Sciatic nerve (tissue), 2 donors: ENCODE data around the gene CFAP119. TPM values are rescaled to one million over a fixed set of nuclear protein-coding genes. Genes with fewer than 3 reads are reported as not detected.

Source experiments
- ATAC-seq: fragments of 200-7000 bp; cut with Tn5 transposase; one replicate; pipeline ENCODE4 v1.9.1; 2020; ENCODE audit warnings: mild to moderate bottlenecking, moderate library complexity
- DNase-seq: peaks from one replicate; pipeline ENCODE4 v3.0.0-alpha.2; 2020; ENCODE audit warnings: low spot score
- intact Hi-C: fragments of 100-400 bp; cut with DNase I; formaldehyde crosslinking; loops from one replicate; pipeline ENCODE4 v1.14.2; 2022
- total RNA-seq: library from RNA; stranded (reverse); fragmentation: NEBNext Ultra II Directional; extraction: Animal tissue kit (Norgen Biotek cat#: 25700); gene quantifications from one replicate; pipeline ENCODE4 v1.2.1, GENCODE V29; 2021
- donor health status: DM: no; HTN: no; CAD: no.
- donor health status: DM: no; HTN: no; CAD: no.

Gene CFAP119
- total RNA-seq, 1 donor from 2014 or later = 5.5 TPM

DNA sequence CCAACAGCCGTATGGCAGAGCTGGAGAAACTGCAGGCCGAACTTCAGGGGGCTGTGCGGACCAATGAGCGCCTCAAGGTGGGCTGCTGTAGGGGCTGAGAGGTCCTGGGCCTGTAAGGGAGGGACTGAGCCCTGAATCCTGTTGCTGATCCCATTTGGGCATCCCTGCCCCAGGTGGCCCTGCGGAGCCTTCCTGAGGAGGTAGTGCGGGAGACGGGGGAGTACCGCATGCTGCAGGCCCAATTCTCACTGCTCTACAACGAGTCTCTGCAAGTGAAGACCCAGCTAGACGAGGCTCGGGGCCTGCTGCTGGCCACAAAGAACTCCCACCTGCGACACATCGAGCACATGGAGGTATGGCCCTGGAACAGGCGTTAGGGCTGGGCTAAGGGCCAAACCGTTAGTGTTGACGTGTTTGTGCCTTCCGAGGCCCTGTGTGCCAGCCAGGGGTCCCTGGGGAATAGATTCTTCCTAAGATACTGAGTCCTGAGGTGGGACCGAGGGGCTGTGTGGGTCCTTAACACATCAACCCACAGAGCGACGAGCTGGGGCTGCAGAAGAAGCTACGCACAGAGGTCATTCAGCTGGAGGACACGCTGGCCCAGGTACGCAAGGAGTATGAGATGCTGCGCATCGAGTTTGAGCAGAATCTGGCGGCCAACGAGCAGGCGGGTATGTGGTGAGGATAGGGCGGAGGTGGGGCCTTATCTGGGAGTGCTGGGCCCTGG lies 4.5 kb upstream of the CFAP119 start:
- no peak for ATAC-seq
- no peak for DNase-seq
- intact Hi-C loops = no loop called here

DNA sequence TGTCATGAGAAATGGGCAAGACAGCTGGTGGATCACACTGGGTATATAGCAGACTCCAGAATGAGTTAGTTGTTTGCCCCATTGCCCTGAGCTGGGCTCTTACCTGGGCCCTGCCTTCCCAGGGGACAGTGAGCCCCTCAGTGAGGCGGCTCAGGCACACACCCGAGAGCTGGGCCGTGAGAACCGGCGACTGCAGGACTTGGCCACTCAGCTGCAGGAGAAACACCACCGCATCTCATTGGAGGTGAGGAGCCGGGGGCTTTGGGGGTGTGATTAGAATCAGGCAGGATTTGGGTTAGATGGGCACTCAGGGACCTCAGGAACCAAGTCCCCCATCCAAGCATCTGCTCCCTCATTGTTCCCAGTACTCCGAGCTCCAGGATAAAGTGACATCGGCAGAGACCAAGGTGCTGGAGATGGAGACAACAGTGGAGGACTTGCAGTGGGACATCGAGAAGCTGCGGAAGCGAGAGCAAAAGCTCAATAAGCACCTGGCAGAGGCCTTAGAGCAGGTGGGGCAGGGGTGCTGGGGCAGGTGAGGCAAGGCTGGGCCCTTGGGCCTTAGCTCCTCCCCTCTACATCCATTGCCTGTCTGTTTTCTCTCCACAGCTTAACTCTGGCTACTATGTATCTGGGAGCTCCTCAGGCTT lies 3.1 kb upstream of the CFAP119 start:
- no peak for ATAC-seq
- no peak for DNase-seq
- intact Hi-C loops = no loop called here

DNA sequence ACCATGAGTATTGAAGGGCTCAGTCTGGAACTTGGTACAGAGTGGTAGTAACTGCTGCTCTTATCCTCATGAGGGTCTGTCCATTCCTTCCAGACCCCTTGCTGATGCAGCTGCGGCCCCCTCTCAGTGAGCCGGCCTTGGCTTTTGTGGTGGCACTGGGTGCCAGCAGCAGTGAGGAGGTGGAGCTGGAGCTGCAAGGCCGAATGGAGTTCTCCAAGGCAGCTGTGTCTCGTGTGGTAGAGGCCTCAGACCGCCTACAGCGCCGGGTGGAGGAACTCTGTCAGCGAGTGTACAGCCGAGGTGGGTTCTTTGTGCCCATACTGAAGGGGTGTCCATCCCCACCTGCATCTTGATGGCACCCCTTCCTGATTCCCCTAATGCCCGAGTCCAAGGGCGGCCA lies 2.2 kb upstream of the CFAP119 start:
- no peak for ATAC-seq
- intact Hi-C loops = no loop called here
- DNase-seq = no peak

DNA sequence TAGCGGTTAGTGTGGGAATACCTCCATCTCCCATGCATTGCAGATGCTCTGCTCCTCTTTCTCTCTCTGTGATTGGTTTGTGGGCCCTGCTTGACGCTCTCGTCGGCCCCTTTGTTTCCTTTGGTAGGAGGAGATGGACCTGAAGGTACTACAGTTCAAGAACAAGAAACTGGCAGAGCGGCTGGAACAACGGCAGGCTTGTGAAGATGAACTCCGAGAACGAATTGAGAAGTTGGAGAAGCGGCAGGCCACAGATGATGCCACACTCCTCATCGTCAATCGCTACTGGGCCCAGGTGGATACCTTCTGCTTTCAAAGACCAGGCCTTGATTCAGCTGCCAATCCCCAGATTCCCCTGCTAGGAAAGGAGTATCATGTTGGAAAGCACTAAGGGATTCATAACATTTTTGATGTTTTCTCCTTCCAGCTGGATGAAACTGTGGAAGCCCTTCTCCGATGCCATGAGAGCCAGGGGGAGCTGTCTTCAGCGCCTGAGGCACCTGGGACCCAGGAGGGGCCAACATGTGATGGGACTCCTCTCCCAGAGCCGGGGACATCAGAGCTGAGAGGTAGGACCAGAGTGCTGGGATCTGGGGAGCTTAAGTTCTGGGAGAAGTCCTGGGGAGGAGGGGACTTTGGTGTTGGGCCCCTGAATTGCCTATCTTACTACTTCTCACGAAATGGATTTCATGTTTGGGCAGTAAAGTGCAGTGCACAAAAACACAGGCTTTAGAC lies 1.3 kb upstream of the CFAP119 start:
- ATAC-seq = no peak
- DNase-seq = no peak
- intact Hi-C loops = no loop called here

DNA sequence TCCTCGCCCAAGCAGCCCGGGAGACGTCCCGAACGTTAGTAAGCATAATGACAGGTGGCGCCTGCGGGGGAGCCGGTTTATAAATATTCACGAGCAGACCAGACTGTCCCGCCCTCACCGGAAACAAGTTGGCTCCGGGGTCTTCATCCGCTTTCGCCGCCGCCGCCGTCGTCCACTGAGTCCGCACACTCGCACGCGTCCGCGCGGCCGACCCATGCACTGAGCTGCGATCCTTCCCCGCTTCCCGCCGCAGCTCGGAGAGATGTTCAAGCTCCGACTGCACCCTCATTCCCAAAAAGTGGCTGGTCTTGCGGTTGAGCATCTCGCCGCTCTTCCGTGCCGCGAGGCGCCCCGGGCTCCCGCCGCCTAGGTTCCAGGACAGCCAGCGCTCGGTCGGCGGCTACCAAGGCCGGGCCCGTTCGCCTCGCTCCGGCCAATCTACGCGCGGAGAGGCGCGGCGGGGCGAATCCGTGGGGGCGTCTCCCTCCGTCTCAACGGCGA lies 385 bp downstream of the CFAP119 start:
- intact Hi-C loops = no loop called here
- ATAC-seq (peak; percentile 17), DNase-seq (peak; percentile 63)

DNA sequence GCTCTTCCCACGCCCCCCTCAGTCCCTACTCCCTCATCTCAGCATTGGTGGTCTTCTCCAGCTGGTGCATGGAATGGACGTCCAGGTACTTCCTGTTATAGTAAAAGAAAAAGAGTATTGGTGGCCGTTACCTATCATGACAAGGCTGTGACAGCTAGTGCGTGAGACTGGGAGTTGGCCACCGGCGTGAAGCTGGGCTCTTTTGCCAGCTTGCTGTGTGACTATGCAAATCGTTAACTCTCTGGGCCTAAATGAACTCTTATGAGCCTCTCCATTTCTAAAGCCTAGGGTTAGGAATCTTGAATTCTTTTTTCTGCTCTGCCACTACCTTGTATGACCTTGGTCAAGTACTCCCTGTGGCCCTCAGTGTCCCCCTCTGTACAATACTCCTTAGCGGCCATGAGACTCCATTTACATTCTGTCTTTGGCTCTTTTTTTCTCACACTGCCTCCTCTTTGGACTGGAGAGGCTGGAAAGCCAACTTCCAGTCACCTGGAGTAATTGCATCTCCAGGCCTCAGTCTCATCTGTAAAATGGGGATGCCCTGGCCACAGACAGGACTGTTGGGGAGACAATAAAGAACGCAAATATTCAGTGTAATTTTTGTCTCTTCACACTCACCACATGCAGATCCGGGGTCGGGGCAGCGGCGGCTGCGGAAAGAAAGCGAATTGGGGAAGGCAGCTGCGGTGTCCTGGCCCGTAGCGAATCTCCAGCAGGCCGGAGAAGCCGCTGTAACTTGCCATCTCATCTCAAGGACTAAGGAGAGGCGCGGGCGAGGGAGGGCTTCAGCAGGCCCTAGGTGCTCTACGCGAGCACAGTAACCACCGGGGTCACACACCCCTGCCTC lies 1.1 kb downstream of the CFAP119 start:
- DNase-seq (no peak), ATAC-seq (no peak)
- intact Hi-C loops = no loop called here

DNA sequence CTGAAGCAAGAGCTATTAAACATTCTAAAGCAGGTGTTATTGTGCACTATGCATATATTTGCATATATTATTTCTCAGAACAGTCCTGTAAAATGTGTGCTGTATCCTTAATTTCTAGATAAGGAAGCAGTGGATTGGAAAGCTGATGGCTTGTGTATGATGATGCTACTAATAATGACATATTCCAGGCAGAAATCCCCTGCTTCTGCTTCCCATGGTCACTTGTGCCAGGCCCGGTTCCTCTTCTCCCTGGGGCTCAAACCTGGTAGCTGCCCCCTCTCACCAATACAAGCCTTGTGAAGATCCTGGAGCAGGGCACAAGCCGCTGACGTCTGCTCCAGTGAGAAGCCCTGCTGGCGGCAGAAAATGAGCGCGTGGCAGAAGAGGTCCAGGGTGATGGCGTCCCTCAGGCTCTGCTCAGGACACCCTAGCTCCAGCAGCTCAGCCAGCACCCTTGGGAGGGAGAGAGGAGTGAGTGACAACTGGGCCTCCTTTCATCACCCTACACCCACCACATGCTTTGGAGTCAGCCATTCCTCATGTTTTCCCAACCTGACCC lies 1.8 kb downstream of the CFAP119 start:
- no peak for DNase-seq
- no peak for ATAC-seq
- intact Hi-C loops = no loop called here

DNA sequence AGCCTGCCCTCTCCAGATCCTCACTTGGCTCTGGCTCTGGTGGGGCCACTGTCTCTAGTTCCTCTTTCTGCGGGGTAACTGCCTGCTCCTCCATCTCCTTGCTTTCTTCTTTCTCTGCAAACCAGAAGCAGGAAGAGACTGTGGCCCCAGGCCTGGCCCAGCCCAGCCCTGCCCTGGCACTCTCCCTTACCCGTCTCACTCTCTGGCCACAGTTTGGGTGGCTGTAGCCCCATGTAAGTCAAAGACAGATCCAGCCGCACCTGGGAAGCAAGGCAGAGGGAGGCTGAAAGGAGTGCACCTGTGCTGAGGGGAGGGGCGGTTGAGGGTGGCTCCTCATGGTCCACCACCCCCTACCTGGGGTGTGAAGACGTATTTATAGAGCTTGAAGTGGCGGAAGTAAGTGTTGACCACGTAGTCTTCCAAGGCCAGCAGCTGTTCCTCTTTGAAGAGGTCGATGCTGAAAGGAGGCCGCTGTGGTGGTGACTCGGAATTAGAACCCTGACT lies 2.8 kb downstream of the CFAP119 start:
- DNase-seq (peak; percentile 60), ATAC-seq (no peak)
- intact Hi-C loops = no loop called here

DNA sequence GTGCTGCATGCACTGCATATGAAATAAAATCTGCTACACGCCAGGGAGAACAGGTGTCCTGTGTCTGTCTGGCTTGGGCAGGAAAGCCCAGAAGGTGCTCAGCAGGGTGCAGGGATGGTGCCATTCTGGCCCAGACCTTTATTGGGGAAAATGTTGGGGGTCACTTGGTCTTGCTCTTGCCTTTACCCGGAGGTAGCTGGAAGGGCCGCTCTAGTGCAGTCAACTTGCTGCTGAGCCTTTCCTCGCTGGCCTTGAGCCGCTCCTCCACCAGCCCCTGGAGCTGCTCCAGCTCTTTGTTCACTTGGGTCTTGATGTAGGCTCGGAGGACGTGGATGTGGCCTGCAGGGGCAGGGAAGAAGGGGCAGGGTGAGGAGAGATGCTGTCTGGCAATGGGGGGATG lies 4.5 kb downstream of the CFAP119 start:
- ATAC-seq (no peak), DNase-seq (peak; percentile 45)
- intact Hi-C loops = no loop called here

DNA sequence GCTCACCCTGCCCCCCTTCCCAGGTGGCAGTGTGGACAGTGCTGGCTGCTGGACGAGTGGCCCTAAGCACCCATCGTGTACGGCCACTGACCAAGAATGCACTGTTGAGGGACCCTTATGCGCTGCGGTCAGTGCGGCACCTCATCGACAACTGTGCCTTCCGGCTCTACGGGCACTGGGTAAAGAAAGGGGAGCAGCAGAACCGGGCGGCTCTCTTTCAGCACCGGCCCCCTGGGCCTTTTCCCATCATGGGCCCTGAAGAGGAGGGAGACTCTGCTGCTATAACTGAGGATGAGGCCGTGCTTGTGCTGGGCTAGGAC lies 5.1 kb downstream of the CFAP119 start:
- intact Hi-C loops = no loop called here
- ATAC-seq (no peak), DNase-seq (no peak)

DNA sequence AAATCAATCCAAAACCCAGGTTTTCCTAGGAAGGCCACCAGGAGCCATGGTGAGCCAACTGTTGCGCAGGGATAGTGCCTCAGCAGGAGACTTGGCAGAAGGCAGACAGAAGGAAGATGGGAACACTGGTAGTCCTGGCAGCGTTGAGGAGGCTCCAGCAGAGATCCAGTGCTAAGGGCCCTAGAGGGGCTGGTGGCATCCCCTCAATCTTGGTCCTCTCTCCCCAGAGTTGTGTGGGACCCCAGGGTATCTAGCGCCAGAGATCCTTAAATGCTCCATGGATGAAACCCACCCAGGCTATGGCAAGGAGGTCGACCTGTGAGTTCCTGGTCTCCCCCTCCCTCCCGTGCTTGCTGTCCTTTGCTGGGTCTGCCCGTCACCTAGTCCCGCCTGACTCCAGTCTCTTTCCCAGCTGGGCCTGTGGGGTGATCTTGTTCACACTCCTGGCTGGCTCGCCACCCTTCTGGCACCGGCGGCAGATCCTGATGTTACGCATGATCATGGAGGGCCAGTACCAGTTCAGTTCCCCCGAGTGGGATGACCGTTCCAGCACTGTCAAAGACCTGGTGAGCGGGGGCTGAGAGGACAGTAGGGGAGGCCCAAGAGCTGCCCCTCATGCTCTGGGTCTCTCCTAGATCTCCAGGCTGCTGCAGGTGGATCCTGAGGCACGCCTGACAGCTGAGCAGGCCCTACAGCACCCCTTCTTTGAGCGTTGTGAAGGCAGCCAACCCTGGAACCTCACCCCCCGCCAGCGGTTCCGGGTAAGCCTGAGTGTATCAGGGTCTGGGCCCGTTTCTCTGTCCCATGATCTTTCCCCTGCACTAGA lies 5.7 kb downstream of the CFAP119 start:
- ATAC-seq = no peak
- intact Hi-C loops = no loop called here
- DNase-seq = peak; percentile 32

DNA sequence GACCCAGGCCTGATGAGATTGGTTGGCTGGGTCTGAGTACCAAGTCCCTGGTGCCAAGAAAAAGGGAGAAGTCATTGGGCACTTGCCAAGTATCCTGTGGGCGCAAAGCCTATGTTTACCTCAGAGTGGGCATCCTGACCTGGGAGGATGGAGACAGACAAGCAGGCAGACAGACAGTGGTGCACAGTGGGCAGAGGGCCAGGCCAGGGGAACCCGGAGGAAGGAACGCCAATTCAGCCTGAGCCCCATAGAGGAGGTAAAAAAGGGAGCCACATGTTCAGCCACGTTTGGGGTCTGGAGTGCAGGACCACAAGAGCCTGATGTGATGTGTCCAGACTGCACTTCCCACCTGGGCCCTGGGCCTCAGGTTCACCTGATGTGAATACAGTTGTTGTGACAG lies 8.3 kb downstream of the CFAP119 start:
- intact Hi-C loops = no loop called here
- ATAC-seq = no peak
- no peak for DNase-seq

DNA sequence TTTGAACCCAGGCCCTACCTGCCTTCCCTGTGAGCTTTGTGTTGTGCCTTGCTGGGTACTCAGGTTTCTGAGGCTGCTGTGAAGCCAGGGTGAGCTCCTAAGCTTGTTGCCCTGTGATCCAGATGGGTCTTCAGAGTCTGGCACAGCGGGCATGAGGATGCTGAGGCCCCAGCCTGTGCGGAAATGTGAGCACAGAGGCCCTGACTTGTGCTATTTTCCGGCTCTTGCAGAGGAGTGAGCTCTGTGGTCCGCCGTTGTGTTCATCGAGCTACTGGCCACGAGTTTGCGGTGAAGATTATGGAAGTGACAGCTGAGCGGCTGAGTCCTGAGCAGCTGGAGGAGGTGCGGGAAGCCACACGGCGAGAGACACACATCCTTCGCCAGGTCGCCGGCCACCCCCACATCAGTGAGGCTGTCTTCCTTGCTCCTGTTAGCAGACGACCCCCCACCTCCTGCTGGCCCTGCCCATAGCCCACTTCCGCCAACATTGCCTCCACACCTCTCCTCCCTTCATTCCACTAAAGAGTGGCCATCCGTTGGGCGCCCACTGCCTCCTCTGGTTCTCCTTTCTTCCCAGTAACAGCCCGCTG lies 10.9 kb downstream of the CFAP119 start:
- ATAC-seq = no peak
- no peak for DNase-seq
- intact Hi-C loops = no loop called here

DNA sequence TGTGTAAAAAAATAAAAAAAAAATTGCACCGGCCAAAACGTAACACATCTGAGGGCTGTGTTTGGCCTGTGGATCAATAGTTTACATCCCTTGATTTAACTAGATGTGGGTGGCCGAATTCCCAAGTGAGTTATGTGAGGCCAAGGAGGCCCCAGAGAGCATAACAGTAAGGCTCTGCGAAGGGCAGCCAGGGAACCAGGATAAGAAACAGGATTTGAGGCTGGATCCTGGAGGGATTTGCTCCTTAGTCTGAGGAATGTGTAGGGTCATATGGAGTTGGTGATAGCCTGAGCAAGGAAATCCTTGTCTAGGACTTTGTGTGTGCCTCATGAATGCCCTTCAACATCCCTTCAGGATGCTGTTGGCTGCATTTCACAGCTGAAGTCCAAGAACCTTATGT lies 11.7 kb downstream of the CFAP119 start:
- no peak for ATAC-seq
- intact Hi-C loops = no loop called here
- no peak for DNase-seq

DNA sequence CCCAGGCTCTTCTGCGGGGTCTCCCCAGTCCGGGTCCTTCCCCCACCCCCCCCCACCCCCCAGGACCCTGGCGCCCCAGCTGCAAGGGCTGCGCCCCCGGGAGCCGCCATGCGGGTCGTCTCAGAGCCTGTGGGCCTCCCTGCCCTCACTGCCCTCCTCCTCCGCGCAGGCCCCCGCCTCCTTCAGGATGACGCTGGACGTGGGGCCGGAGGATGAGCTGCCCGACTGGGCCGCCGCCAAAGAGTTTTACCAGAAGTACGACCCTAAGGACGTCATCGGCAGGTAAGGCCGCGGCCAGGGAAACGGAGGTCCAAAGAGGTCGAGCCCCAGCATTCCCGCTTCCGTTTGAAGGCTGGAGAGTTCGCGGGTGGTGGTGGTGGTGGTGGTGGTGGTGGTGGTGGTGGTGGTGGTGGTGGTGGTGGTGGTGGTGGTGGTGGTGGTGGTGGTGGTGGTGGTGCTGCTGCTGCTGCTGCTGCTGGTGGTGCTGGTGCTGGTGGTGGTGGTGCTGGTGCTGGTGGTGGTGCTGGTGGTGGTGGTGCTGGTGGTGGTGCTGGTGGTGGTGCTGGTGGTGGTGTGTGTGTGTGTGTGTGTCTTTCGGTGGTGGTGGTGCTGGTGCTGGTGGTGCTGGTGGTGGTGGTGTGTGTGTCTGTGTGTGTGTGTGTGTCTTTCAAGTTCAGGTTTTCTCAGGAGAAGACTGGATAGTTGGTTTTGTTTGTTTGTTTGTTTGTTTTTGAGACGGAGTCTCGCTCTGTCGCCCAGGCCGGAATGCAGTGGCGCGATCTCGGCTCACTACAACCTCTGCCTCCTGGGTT lies 13.0 kb downstream of the CFAP119 start:
- intact Hi-C loops = no loop called here
- ATAC-seq (no peak), DNase-seq (peak; percentile 77)

DNA sequence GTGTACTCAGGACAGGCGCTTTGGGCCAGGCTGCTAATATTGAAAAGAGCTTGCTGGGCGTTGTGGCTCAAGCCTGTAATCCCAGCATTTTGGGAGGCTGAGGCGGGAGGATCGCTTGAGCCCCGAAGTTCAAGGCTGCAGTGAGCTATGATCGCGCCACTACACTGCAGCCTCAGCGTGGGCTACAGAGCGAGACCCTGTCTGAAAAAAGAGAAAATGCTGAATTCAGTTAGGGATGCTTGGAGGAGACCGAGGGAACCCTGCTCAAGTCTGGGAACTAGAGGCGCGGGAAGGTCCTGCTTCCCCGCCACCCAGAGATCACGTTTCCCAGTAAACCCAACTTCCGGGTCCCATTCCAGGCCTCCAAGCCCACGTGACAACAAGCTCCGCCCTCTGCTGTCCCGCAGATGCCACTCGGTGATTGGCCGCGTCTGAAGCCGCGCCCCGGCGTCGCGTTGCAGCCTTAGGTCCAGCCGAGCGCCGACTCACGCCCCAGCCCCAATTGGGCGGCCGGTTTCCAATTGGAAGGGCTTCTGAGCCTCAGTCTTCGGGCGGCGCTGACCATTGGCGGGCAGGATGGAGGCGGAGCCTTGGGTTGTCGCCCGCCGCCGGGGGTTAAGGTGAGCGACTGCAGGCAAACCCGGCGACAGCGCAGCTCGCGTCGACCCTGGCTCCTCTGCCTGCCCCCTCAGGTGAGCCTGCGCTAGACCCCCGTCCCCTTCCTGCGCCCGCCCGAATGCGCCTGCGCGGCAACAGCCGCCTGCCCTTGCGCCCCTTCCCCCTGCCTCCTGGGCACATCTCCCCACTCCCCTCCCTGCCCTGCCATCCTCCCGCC lies 13.8 kb downstream of the CFAP119 start, which contains the start of gene PHKG2:
TSS of gene PHKG2 (plus strand) at position 627 of the 835 bp plus-strand sequence. CDS start 396 bp downstream, outside the sequence.
- intact Hi-C loops = no loop called here
- DNase-seq = peak; percentile 99
- peak; percentile 98 for ATAC-seq
